Body of pancreas (tissue), 4 donors: ENCODE measurements around the gene ASB14.

ENCODE experiments used
- CTCF ChIP-seq, 7 experiments: fragments of 450-650 bp in 4 of 7; fragments of 200-600 bp in 3 of 7; sonication (generic) in 3 of 7; IDR thresholded peaks; one replicate each; pipeline ENCODE4 v1.5.1; 2016 to 2019; ENCODE audit warnings: antibody characterized with exemption in 7 of 7
- POLR2A ChIP-seq, 3 donors: fragments of 450-650 bp; IDR thresholded peaks; one replicate each; pipeline ENCODE4 v1.6.1; 2016; ENCODE audit warnings: antibody characterized with exemption in 3 of 3, mild to moderate bottlenecking in 2 of 3

DNA sequence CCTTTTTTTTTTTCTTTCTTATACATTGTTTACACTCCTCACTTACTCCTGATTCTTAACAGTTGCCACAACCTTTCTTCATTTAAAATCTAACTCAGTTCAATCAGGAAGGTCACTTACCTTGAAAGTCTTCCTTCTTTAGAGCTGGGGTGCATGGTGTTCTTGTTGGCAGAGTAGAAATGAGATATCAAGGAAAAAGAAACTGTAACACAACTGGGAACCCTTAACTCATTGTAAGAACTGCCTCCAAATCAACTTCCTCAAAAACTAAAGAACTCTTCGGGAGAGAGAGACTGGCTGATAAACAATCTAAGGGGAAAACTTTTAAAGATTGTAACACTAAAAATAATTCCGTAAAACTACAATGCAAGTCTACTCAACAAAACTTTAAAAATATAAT is 66.3 kb downstream of the ASB14 start:
- no peak for TF ChIP-seq CTCF (IDR thresholded peaks at IDR 0.05)
- TF ChIP-seq POLR2A (IDR thresholded peaks at IDR 0.05): no peak
